GM19468 (cell line): ENCODE results near the gene ITIH6.
"Not testable (repeated sequence)": the region's sequence is repeated elsewhere in the genome, so short reads cannot be mapped to it uniquely, and the experiment has no call there.

Source experiments
- ATAC-seq: cut with Tn5 transposase; IDR thresholded peaks from one replicate; pipeline ENCODE4 v1.9.1; 2021; ENCODE audit warnings: mild to moderate bottlenecking, moderate library complexity, moderate number of reproducible peaks; ENCODE audit not compliant: unreplicated experiment; ENCODE audit errors: extremely low read depth

The ITIH6 gene

GRCh38 chrX:54807524-54808108, 9.6 kb upstream of the ITIH6 start, which contains the start of gene MAGED2:
MAGED2 (plus strand) TSS chrX:54807745; CDS start chrX:54809332, 1,587 bp downstream.
- ATAC-seq = no peak

GRCh38 chrX:54799046-54799445, 991 bp upstream of the ITIH6 start:
- ATAC-seq = no peak

- no peak for ATAC-seq
These were observed 3.3 kb downstream of the ITIH6 start for GRCh38 chrX:54794795-54795194.

GRCh38 chrX:54794028-54794427, 4.0 kb downstream of the ITIH6 start:
- no peak for ATAC-seq

- not testable (repeated sequence) for ATAC-seq
These were observed 8.7 kb downstream of the ITIH6 start for GRCh38 chrX:54789405-54789804.

DNA sequence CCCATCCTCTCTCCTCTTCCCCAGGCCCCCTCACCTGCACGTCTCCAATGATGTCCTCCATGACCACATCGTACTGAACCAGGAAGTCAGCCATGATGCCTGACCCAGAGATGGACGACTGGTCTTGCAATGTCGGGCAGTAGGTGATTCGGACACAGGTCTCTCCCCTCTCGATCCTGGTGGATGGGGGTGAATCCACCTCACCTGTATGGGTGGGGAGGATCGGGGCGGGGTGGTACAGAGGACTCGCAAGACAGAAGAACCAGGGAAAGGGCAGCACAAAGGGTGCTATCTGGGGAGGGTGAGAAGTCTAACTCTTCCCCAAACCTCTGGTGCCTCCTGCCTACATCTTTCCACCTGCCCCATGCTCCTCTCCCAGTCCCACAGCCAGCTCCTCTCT, 9.6 kb downstream of the ITIH6 start:
- no peak for ATAC-seq

GRCh38 chrX:54786967-54787366, 11.1 kb downstream of the ITIH6 start:
- ATAC-seq = no peak

DNA sequence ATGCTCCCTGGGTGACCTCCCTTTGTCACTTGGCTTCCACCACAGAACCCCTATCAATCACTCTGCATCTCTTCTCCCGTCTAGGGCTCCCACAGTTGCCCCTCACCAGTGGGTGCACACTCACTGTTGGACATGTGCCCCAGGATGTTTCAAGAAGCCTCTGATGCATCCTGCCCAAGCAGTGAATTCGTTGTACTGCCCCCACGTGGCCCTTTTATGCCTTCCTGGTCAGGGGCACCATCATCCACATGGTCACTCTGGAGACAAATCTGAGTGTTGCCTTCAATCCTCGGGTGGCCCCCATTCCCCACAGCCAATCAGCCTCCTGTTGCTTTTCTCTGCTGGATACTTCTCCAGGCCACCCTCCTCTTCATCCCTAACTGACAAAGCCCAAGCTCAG, 12.2 kb downstream of the ITIH6 start:
- no peak for ATAC-seq

DNA sequence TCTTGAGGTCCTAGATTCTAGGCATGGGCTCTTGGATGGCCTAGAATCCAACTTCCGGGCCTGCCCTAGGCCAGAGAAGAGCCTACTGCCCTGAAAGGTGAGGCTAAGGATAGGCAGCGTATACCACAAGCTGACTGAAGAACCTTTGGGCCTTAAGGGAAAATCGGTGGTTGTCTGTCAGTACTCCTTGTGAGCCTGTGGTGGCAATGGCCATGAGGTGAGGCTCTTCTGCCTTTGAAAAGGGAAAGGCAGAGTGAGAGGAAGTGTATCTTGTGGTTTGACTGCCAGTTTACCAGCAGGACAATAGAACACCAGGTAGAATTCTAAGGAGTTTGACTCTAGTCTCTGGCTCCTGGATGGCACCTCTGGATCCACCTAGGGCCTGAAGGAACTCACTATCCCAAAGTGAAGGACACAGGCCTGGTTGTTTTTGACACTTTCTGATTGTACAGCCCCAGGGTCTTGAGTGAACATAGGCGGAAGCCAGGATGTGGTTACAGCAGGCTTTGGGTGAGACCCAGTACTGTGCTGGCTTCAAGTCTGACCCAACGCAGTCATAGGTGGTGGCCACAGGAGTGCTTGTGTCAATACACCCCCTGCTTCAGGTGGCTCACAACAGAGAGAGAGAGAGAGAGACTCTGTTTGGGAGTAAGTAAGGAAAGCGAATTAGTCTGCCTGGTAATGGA, 20.9 kb downstream of the ITIH6 start:
- no peak for ATAC-seq

DNA sequence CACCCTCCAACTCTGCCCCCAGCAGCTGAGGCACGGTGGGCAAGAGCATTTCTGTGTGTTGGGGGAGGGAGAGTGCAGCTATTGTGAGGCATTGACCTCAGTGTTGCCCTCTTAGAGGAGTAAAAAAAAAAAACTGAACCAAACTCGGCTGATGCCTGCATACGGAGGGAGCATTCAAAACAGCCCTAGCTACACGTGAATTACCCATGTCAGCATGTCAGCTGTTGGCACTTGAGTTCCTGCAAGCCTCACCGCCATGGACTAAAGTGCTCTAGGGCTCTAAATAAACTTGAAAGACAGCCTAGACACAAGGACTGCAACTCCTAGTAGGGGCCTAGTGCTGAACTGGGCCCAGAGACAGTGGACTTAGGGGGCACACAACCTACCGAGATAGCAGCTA, 22.0 kb downstream of the ITIH6 start:
- ATAC-seq = no peak

- not testable (repeated sequence) for ATAC-seq
These were observed 23.5 kb downstream of the ITIH6 start for GRCh38 chrX:54774391-54775094.

DNA sequence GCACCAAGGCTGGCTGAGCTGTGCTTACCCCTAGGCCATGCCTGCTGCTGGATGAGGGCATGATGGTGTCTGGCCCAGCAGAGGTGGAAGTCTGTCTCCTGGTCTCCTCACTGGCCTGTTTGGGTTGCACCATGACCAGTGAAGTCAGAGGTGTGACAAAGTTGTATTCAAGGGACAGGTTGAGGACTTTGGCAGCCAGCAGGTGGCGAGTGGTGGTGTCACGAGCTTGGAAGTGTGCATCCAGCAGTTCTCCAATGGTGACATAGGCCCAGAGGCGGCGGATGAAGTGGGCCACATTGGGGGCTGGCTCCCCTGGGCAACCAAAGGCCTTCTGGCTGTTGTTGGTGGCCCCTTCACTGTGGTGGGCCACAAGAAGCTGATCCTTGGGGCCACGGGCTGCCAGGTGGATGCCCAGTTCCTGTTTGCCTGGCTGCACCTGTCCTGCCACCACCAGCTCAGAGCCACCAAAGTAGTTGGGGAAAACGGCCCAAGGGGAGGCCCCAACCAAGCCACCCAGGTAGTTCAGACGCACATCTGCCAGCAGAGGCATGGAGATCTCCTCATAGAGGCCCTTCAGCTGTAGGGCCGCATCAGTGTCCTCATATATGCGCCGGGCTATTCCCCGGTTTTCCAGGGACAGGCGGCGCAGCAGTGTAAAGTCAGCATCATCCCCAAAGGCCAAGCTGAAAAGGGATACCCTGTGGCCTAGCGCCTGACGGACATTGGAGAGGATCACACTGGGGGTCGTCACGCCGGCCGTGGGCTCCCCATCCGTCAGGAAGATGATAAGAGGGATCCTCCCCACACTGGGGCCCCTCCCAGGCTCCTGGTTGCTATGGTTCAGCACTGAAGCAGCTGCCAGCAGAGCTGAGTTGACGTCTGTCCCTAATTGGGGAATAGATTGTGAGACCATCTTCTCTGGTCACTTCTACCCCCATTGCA, 39.7 kb downstream of the ITIH6 start:
- no peak for ATAC-seq

DNA sequence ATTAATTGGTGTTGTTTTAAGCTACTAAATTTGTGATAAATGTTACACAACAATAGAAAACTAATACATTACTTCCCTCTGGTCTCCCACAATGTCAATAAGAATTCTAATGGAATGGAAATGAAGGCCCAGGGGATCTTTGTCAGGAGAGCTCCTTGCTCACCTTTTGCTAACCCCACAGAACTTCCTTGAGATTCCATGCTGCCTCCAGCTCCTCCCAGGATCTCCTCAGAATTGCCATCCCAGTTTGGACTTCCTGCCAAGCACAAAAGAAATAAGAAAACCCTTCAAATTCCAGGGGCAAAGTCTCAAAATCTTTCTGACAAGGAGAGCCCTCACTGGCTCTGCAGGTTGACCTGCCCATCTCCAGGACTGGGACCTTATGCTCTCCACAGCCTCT, 43.2 kb downstream of the ITIH6 start:
- ATAC-seq = no peak

- ATAC-seq = no peak
These were observed 49.4 kb downstream of the ITIH6 start for GRCh38 chrX:54748626-54749025.

- ATAC-seq = no peak
These were observed 50.2 kb downstream of the ITIH6 start for GRCh38 chrX:54747733-54748393.

GRCh38 chrX:54746928-54747327, 51.1 kb downstream of the ITIH6 start:
- ATAC-seq = no peak

DNA sequence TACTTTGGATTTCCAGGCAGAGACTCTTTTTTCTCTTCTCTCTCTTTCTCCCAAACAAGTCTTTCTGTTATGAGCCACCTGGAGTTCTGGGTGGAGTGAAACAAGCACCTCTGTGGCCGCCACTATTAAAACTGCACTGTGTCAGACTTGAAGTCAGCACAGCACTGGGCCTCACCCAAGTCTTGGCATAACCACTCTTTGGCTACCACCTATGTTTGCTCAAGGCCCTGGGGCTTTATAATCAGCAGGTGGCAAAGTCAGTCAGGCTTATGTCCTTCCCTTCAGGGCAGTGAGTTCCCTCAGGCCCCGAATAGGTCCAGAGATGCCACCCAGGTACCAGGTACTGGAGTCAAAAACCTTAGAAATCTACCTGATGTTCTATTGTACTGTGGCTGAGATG, 52.4 kb downstream of the ITIH6 start:
- ATAC-seq = no peak

DNA sequence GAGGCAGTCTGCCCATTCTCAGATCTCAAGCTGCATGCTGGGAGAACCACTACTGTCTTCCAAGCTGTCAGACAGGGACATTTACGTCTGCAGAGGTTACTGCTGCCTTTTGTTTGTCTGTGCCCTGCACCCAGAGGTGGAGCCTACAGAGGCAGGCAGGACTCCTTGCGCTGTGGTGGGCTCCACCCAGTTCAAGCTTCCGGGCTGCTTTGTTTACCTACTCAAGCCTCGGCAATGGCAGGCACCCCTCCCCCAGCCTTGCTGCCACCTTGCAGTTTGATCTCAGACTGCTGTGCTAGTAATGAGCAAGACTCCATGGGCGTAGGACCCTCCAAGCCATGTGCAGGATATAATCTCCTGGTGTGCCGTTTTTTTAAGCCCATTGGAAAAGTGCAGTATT, 59.5 kb downstream of the ITIH6 start:
- not testable (repeated sequence) for ATAC-seq

- not testable (repeated sequence) for ATAC-seq
These were observed 61.6 kb downstream of the ITIH6 start for GRCh38 chrX:54736298-54736942.
